ENCODE data around the gene CRELD2.

CRELD2 gene

DNA sequence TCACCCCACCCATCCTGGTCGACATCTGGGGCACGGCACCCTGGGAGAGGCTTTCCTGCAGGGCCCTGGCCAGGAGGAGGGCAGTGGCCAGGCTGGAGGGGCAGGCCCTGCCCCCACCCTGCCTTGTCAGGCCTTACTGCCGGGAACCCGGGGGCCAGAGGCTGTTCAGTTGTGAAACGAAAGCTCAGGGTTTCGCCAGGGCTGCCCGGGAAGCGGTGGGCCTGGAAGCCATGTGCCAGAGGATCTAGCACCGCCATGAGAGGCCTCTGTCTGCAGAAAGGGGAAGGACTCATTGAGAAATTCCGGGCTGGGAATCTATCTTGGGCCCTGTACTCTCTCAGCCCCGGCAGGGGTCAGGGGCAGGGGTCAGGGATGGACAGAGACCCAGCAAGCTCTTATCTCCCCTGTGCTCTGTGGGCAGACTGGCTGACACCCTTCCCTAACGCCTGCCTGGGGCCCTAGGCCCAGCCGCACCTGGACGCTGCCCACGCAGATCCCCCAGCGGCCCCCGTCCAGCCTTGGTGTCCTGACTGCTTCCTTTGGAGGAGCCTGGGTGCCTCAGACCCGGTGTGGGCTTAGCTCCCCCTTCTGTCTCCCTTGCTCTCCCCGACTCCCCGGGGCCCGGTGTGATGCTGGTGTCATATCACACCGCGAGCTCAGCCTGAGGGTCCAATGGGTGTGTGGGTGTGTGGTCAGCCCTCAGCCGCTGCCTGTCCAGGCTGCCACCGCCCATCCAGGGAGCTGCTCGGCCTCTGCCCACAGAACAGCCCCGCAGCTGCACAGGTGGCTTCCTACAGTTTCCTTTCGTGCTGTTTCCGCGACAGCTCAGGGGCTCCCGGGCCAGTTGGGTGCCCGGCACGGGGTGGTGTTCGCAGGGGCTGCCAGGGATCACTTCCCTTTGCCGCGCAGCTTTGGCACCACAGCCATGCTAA is 48.6 kb downstream of the CRELD2 start:
- Histone ChIP-seq H3K36me3 (ENCODE audit: control insufficient read depth, insufficient read depth, low read length) (peaks cover 22% of the 10 kb centered on the region), H3K4me3 (ENCODE audit: low read depth, low read length) (no peak overlapping the region), H3K9ac (ENCODE audit: low read depth, low read length) (no peak overlapping the region), H3K9me3 (ENCODE audit: control insufficient read depth, insufficient read depth, low read length) (no peaks in the 10 kb centered on the region), H3K4me1 (ENCODE audit: control insufficient read depth, insufficient read depth, low read length) (peaks cover 4% of the 10 kb centered on the region), H3K27me3 (ENCODE audit: control insufficient read depth, insufficient read depth, low read length) (peaks cover 3% of the 10 kb centered on the region)

DNA sequence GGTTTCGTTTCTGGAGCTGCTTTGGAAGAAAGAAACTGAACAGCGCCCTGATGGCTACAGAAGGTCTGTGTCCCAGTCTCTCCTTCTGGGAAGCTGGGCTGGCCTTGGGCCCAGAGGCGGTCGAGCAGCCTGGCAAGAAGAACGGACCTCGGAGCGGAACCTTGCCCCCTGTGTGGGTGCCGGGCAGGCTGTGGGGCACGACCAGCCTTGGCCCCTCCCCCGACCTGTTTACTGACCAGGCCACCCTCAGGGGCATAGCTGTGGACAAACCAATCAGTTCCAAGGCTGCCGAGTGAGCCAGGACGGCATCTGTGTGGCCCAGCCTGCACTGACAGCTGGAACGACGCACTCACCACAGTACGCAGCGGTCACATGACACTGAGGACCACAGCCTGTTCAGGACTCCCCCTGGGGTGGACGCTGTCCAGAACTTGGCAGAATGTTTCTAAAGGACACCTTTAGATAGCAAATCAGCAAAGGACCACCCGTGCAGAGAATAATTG is 49.3 kb downstream of the CRELD2 start:
- no peaks in the 10 kb centered on the region for H3K9me3 ChIP-seq (ENCODE audit: control insufficient read depth, insufficient read depth, low read length)
- H3K36me3 ChIP-seq (ENCODE audit: control insufficient read depth, insufficient read depth, low read length): peaks cover 18% of the 10 kb centered on the region
- no peak overlapping the region for H3K4me3 ChIP-seq (ENCODE audit: low read depth, low read length)
- no peak overlapping the region for H3K9ac ChIP-seq (ENCODE audit: low read depth, low read length)
- peaks cover 5% of the 10 kb centered on the region for H3K27me3 ChIP-seq (ENCODE audit: control insufficient read depth, insufficient read depth, low read length)
- peaks cover 4% of the 10 kb centered on the region for H3K4me1 ChIP-seq (ENCODE audit: control insufficient read depth, insufficient read depth, low read length)

DNA sequence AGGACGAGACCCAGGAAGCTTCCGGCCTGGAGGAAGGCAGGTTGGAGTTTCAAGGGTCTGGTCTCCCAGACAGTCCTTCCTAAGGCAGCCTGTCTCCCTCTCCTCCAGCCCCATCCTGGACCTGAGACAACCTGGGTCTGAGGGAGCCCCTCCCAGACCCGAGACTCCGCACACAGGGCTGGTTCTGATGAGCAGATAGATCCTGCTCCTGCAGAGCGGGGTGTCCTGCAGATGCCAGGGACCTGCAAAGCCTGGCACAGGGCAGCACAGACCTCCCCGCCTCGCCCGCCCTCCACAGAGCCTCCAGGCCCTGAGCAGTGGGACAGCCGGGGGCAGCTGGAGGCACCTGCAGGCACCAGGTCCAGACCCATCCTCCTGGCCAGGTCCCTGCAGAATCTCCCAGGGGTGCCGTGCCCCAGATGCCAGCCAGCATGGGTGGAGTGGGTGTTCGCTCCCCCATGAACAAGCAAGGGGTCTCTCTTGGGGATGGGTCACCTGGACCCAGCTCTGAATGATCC is 49.9 kb downstream of the CRELD2 start:
- Histone ChIP-seq H3K4me1 (ENCODE audit: control insufficient read depth, insufficient read depth, low read length) (peaks cover 4% of the 10 kb centered on the region), H3K27me3 (ENCODE audit: control insufficient read depth, insufficient read depth, low read length) (peaks cover 11% of the 10 kb centered on the region), H3K4me3 (ENCODE audit: low read depth, low read length) (no peak overlapping the region), H3K9me3 (ENCODE audit: control insufficient read depth, insufficient read depth, low read length) (no peaks in the 10 kb centered on the region), H3K9ac (ENCODE audit: low read depth, low read length) (no peak overlapping the region), H3K36me3 (ENCODE audit: control insufficient read depth, insufficient read depth, low read length) (peaks cover 12% of the 10 kb centered on the region)

DNA sequence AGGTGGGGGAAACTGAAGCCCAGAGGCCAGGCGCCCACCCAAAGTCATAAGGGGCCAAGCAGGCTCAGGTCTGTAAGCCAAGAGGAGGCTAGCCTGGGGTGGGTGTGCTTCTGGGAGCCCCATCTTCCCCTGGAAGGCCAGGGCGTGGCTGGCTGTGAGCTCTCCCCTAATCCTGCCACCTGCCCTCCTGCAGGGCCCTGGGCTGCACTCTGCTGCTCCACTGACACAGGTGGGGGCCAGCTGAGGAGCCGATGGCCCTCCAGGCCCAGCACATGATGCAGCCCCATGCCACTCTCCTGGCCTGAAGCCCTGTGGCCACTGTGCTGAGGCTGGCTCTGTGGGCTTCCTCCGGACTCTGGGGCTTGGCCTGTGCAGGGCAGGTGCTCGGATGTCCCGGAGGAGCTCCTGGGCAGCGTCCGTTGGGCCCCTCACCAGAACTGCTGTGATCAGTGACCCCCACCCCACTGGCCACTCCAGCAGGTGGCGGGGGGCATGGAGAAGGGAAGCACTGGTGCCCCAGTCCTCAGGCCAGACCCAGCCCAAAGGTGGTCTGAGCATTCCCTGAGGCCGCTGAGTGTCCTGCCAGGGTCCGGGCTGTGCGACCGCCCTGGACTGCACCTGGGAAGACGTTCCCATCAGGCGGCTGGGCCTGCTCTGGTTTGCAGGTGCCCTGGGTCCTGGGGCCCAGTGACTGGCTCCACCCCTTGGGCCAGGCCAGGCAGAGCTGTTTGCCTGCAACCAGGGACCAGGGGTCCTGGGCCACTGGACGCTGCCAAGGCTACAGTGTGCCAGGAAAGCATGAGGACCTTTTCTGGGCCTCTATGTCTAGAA is 50.6 kb downstream of the CRELD2 start:
- peaks cover 4% of the 10 kb centered on the region for H3K4me1 ChIP-seq (ENCODE audit: control insufficient read depth, insufficient read depth, low read length)
- no peak overlapping the region for H3K4me3 ChIP-seq (ENCODE audit: low read depth, low read length)
- H3K9me3 ChIP-seq (ENCODE audit: control insufficient read depth, insufficient read depth, low read length): no peaks in the 10 kb centered on the region
- peaks cover 7% of the 10 kb centered on the region for H3K36me3 ChIP-seq (ENCODE audit: control insufficient read depth, insufficient read depth, low read length)
- peaks cover 11% of the 10 kb centered on the region for H3K27me3 ChIP-seq (ENCODE audit: control insufficient read depth, insufficient read depth, low read length)
- H3K9ac ChIP-seq (ENCODE audit: low read depth, low read length): no peak overlapping the region

DNA sequence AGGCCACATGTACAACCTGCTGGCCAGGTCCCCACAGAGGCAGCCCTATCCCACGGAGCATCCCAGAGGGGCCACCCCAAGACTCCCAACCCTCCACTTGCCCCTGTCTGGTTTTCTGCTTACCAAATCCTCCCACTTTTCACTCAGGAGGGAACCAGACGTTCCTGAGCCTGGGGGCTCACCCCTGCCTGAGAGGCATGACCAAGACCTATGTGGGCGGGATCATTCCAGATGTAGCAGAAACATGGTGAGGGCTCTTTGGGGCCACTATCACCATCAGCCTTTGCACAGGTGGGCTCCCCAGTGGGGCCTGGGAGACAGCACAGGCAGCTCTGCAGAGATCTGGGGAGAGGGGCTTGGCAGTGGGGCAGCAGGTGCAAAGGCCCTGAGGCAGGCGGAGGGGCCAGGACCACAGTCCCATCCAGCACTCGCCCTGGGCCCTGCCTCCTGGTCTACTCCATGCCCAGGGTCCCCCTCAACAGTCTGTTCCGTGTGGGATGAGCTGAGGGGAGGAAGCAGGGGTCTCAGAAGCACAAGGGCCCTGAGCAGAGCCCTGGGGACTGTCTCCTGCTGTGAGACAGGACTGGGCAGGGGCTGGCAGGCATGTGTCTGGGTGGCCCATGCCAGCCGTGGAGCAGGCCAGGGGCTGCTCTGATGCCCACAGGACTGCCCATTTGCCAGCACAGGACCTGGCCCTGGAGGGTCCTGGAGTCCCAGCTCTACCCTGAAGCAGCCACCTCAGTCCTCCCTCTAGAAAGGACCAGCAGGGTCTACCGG is 51.5 kb downstream of the CRELD2 start:
- Histone ChIP-seq H3K4me3 (ENCODE audit: low read depth, low read length) (no peak overlapping the region), H3K4me1 (ENCODE audit: control insufficient read depth, insufficient read depth, low read length) (peaks cover 4% of the 10 kb centered on the region), H3K36me3 (ENCODE audit: control insufficient read depth, insufficient read depth, low read length) (peaks cover 3% of the 10 kb centered on the region), H3K27me3 (ENCODE audit: control insufficient read depth, insufficient read depth, low read length) (peaks cover 11% of the 10 kb centered on the region), H3K9ac (ENCODE audit: low read depth, low read length) (no peak overlapping the region), H3K9me3 (ENCODE audit: control insufficient read depth, insufficient read depth, low read length) (no peaks in the 10 kb centered on the region)

DNA sequence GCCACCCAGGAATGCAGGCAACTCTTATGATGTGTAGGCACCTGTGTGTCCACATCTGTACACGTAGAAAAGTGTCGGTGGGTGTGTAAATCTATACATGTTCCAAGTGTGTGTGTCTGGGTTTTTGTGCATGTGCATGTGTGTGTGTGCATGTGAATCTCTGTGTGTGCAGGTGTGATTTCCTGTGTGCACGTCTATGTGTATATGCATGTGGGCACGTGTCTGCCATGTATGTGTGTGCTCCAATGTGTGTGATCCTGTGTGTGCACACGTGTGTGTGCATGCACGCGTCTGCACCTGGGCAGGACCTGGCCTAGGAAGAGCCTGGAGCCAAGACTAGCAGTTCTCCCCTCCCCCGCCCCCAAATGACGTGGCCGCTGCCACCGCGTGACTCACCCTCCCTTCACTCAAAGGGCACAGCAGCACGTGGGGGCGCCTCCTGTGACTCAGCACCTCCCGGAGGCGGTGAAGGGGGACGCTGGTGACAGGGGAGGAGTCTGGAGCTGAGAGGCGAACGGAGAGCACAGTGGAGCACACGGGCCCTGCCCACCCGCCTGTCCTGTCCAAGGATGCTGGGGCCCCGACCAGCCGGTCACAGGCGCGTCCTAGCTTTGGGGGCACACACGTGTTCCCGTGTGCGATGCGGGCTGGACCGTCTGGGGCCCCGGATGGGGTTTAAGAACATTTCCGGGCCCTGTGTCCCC is 52.2 kb downstream of the CRELD2 start:
- Histone ChIP-seq H3K4me3 (ENCODE audit: low read depth, low read length) (peak overlapping the region; percentile 39), H3K36me3 (ENCODE audit: control insufficient read depth, insufficient read depth, low read length) (peaks cover 2% of the 10 kb centered on the region), H3K9ac (ENCODE audit: low read depth, low read length) (no peak overlapping the region), H3K4me1 (ENCODE audit: control insufficient read depth, insufficient read depth, low read length) (peaks cover 4% of the 10 kb centered on the region), H3K9me3 (ENCODE audit: control insufficient read depth, insufficient read depth, low read length) (no peaks in the 10 kb centered on the region), H3K27me3 (ENCODE audit: control insufficient read depth, insufficient read depth, low read length) (peaks cover 11% of the 10 kb centered on the region)

DNA sequence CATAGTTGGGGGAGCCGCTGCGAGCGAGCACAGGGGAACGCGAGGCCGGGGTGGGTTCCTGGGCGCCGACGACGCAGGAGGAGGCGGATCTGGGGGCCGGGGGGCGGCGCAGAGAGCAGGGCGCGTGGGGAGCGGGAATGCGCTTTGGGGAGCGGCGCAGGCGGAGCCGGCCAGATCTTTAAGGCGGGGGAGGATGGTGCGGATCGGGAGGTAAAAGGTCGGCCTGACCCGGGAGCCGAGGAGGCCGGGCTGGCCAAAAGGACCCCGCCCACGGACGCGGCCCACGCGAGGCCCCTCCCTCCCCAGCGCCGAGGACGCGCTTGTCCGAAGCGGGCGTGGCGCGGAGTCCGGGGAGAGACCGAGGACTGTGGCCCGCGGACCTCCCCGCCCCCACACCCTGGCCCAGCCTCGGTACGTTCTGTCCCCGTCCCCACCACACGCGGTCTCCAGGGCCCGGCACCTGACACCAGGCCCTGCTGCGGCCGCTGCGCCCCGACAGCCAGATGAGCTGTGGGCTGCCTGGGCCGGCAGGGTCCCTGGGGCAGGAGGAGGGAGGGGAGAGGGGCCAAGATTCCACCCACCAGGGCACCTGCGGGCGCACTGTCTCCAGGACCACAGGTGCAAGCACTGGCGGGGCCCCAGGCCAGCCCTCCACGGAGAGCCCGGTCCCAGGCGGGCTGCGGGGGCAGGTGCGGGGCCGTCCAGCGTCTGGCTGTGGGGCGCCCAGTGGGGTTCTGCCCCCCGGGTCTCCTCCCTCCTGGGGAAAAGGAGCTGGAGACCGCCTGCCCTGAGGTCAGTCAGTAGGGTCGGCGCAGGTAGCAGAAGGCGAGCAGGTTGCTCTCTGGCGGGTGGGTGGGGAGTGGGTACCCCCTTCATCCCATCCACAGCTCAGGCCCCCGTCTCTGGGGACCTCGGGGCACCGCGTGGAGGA is 53.1 kb downstream of the CRELD2 start:
- Histone ChIP-seq H3K4me1 (ENCODE audit: control insufficient read depth, insufficient read depth, low read length) (peaks cover 4% of the 10 kb centered on the region), H3K9ac (ENCODE audit: low read depth, low read length) (no peak overlapping the region), H3K9me3 (ENCODE audit: control insufficient read depth, insufficient read depth, low read length) (no peaks in the 10 kb centered on the region), H3K36me3 (ENCODE audit: control insufficient read depth, insufficient read depth, low read length) (peaks cover 2% of the 10 kb centered on the region), H3K4me3 (ENCODE audit: low read depth, low read length) (peak overlapping the region; percentile 39), H3K27me3 (ENCODE audit: control insufficient read depth, insufficient read depth, low read length) (peaks cover 11% of the 10 kb centered on the region)

DNA sequence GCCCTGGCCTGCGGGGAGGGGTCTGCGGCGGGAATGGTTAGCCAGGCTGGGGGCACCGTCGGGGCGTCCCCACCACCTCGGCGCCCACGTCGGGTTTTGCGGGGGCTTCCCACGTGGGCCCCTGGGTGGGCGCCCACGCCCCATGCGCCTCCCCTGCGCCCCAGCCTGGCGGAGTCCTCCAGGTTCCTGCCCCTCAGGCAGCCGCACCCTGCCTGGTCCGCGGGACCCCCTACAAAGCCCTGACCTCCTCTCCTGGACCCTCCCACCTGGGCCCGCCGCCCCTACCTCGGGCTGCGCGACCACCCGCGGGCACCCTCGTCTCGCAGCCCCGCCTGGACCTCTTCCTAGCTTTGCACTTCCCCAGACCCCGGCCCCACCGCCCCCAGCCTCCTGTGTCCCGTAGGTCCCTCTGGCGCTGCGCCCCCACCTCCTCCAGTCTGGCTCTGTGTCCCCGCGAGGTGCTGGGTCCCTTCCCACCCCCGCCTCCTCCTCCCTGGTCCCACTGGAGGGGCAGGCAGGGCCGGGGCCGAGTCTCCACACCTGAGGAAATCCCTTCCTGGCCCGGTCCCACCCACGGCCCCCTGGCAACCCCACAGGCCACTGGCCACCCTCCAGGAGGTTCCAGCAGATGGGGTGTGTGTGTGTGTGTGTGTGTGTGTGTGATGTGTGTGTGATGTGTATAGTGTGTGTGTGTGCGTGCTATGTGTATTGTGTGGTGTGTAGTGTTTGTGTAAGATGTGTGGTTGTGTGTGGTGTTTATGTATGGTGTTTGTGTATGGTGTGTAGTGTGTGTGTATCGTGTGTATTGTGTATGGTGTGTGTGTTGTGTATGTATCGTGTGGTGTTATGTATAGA is 54.0 kb downstream of the CRELD2 start:
- no peaks in the 10 kb centered on the region for H3K9me3 ChIP-seq (ENCODE audit: control insufficient read depth, insufficient read depth, low read length)
- no peak overlapping the region for H3K4me3 ChIP-seq (ENCODE audit: low read depth, low read length)
- peaks cover 4% of the 10 kb centered on the region for H3K4me1 ChIP-seq (ENCODE audit: control insufficient read depth, insufficient read depth, low read length)
- H3K9ac ChIP-seq (ENCODE audit: low read depth, low read length): no peak overlapping the region
- peaks cover 2% of the 10 kb centered on the region for H3K36me3 ChIP-seq (ENCODE audit: control insufficient read depth, insufficient read depth, low read length)
- H3K27me3 ChIP-seq (ENCODE audit: control insufficient read depth, insufficient read depth, low read length): peaks cover 11% of the 10 kb centered on the region

DNA sequence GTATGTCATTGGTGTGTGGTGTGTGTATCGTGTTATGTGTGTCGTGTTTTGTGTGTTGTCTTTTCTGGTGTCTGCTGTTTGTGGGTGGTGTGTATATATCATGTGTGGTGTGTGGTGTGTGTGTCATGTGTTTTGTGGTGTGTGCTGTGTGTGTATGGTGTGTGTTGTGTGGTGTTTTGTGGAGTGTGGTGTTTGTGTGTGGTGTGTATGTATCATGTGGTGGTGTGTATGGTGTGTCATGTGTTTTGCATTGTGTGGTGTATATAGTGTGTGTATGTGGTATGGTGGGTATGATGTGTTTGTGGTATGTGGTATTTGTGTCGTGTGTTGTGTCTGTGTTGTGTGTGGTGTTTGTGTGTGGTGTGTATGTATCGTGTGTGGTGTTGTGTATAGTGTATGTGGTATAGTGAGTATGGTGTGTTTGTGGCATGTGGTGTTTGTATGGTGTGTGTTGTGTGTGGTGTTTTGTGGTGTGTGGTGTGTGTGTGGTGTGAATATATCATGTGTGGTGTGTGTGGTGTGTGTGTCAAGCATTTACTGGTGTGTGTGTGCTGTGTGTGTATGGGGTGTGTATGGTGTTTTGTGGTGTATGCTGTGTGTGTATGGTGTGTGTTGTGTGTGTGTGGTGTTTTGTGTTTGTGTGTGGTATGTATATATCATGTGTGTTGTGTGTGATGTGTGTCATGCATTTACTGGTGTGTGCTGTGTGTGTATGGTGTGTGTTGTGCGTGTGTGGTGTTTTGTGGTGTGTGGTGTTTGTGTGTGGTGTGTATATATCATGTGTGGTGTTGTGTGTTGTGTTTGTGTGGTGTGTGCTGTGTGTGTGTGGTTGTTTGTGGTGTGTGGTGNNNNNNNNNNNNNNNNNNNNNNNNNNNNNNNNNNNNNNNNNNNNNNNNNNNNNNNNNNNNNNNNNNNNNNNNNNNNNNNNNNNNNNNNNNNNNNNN is 54.9 kb downstream of the CRELD2 start:
- H3K27me3 ChIP-seq (ENCODE audit: control insufficient read depth, insufficient read depth, low read length): peaks cover 11% of the 10 kb centered on the region
- no peak overlapping the region for H3K4me3 ChIP-seq (ENCODE audit: low read depth, low read length)
- no peaks in the 10 kb centered on the region for H3K9me3 ChIP-seq (ENCODE audit: control insufficient read depth, insufficient read depth, low read length)
- peaks cover 4% of the 10 kb centered on the region for H3K4me1 ChIP-seq (ENCODE audit: control insufficient read depth, insufficient read depth, low read length)
- H3K9ac ChIP-seq (ENCODE audit: low read depth, low read length): no peak overlapping the region
- no peaks in the 10 kb centered on the region for H3K36me3 ChIP-seq (ENCODE audit: control insufficient read depth, insufficient read depth, low read length)
